PFSK-1 (cell line): ENCODE measurements around the gene CNTLN.

Source experiments
- FOXP2 ChIP-seq: optimal IDR thresholded peaks from 2 replicates; pipeline ENCODE3; 2011; ENCODE audit warnings: borderline replicate concordance, control low read depth, inconsistent platforms; ENCODE audit not compliant: insufficient read depth; ENCODE audit errors: extremely low read length, extremely low read depth
- POLR2AphosphoS5 ChIP-seq: IDR thresholded peaks from 2 replicates; pipeline ENCODE4 v1.6.1; 2012; ENCODE audit warnings: low read depth, mild to moderate bottlenecking, control low read depth, low read length, moderate library complexity
- SIN3A ChIP-seq: IDR thresholded peaks from 2 replicates; pipeline ENCODE4 v1.6.1; 2012; ENCODE audit warnings: mild to moderate bottlenecking, low read length, moderate library complexity, borderline replicate concordance; ENCODE audit not compliant: insufficient read depth
- TAF1 ChIP-seq: IDR thresholded peaks from 2 replicates; pipeline ENCODE4 v1.6.1; 2012; ENCODE audit warnings: low read length, control low read depth, borderline replicate concordance; ENCODE audit not compliant: insufficient read depth
- TF ChIP-seq, protein P1 (sequence below), 2 experiments: IDR thresholded peaks; 2 replicates each; pipeline versions ENCODE4 v1.6.1 to v1.8.0; 2011 to 2012; ENCODE audit warnings: low read depth in 2 of 2, low read length in 2 of 2, control low read depth in 1 of 2, inconsistent platforms in 1 of 2, mild to moderate bottlenecking in 1 of 2, moderate library complexity in 1 of 2; ENCODE audit not compliant: insufficient read depth in 1 of 2

- TF ChIP-seq, protein P1, sequence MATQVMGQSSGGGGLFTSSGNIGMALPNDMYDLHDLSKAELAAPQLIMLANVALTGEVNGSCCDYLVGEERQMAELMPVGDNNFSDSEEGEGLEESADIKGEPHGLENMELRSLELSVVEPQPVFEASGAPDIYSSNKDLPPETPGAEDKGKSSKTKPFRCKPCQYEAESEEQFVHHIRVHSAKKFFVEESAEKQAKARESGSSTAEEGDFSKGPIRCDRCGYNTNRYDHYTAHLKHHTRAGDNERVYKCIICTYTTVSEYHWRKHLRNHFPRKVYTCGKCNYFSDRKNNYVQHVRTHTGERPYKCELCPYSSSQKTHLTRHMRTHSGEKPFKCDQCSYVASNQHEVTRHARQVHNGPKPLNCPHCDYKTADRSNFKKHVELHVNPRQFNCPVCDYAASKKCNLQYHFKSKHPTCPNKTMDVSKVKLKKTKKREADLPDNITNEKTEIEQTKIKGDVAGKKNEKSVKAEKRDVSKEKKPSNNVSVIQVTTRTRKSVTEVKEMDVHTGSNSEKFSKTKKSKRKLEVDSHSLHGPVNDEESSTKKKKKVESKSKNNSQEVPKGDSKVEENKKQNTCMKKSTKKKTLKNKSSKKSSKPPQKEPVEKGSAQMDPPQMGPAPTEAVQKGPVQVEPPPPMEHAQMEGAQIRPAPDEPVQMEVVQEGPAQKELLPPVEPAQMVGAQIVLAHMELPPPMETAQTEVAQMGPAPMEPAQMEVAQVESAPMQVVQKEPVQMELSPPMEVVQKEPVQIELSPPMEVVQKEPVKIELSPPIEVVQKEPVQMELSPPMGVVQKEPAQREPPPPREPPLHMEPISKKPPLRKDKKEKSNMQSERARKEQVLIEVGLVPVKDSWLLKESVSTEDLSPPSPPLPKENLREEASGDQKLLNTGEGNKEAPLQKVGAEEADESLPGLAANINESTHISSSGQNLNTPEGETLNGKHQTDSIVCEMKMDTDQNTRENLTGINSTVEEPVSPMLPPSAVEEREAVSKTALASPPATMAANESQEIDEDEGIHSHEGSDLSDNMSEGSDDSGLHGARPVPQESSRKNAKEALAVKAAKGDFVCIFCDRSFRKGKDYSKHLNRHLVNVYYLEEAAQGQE (IDR thresholded peaks at IDR 0.05; ENCODE audit: insufficient read depth in 1 of 2, low read depth in 2 of 2, low read length in 2 of 2): no peak
- TF ChIP-seq TAF1: no peak
- TF ChIP-seq SIN3A: no peak
- TF ChIP-seq POLR2AphosphoS5: no peak
- TF ChIP-seq FOXP2: no peak
Measured at GRCh38 chr9:17318821-17319320, 184.0 kb downstream of the CNTLN start.
